ENCODE results near the gene ISG20L2.

DNA sequence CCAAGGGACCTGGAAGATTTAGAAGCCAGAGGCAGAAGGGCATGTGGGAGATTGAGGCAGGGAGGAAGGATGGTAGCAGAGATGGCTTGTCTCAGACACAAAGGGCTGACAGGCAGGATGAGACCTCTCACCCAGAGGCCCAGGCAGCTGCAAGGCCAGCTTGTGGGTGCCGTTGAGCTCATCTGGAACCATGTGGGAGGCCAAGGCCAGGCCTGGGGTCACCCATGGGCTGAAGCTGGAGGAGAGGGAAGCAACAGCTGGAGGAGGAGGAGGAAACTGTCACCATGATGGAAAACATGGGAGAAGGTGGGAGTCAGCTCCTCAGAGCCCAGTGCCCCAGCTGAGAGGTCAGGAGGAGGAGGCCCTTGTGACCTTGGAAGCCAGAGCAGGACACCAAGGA lies 29.6 kb downstream of the ISG20L2 start:
- TF ChIP-seq, protein P1, sequence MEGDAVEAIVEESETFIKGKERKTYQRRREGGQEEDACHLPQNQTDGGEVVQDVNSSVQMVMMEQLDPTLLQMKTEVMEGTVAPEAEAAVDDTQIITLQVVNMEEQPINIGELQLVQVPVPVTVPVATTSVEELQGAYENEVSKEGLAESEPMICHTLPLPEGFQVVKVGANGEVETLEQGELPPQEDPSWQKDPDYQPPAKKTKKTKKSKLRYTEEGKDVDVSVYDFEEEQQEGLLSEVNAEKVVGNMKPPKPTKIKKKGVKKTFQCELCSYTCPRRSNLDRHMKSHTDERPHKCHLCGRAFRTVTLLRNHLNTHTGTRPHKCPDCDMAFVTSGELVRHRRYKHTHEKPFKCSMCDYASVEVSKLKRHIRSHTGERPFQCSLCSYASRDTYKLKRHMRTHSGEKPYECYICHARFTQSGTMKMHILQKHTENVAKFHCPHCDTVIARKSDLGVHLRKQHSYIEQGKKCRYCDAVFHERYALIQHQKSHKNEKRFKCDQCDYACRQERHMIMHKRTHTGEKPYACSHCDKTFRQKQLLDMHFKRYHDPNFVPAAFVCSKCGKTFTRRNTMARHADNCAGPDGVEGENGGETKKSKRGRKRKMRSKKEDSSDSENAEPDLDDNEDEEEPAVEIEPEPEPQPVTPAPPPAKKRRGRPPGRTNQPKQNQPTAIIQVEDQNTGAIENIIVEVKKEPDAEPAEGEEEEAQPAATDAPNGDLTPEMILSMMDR (IDR thresholded peaks at IDR 0.05): no peak
- no peak for TF ChIP-seq POLR2A (IDR thresholded peaks at IDR 0.05)
